A549 (cell line): ENCODE results near the gene GCDH. TPM values are rescaled to one million over a fixed set of nuclear protein-coding genes. Genes with fewer than 3 reads are reported as not detected.

ENCODE experiments used
- ATAC-seq, 2 experiments: fragments of 200-7000 bp in 1 of 2; fragments of >200 bp in 1 of 2; cut with Nextera tagmentation in 1 of 2; cut with Tn5 transposase in 1 of 2; 3 replicates each; pipeline versions ENCODE4 v1.8.0 to v1.9.1; 2018 to 2020; ENCODE audit warnings: mild to moderate bottlenecking in 1 of 2, moderate library complexity in 1 of 2
- CTCF ChIA-PET: fragments of 300-600 bp; sonication (Branson Sonifier 250); formaldehyde crosslinking; extraction: SDS; loops from one replicate; lab custom pipeline; 2021; ENCODE audit warnings: antibody characterized with exemption, inconsistent platforms; lab: Yijun Ruan, JAX
- POLR2A ChIA-PET: fragments of 350-600 bp; formaldehyde crosslinking; extraction: SDS; loops from one replicate; lab custom pipeline; 2021; ENCODE audit warnings: antibody characterized with exemption, inconsistent platforms; lab: Yijun Ruan, JAX
- DNase-seq, 2 experiments: peaks; one replicate each; pipeline versions ENCODE4 v3.0.0 to v3.0.0-alpha.2; 2011 to 2016; ENCODE audit warnings: low read depth in 1 of 2, low spot score in 1 of 2
- FAIRE-seq: peaks from 2 replicates; lab custom pipeline; 2011; peaks lifted over from hg19 to GRCh38; lab: Jason Lieb, UNC
- H3K27ac ChIP-seq, 2 experiments: fragments of >200 bp; sonication (Bioruptor Twin); formaldehyde crosslinking; 3 replicates each; pipeline ENCODE4 v1.5.1; 2016 to 2017
- H3K4me1 ChIP-seq: fragments of >200 bp; sonication (Bioruptor Twin); formaldehyde crosslinking; 3 replicates; pipeline ENCODE4 v1.6.1; 2016
- H3K4me2 ChIP-seq: fragments of >200 bp; sonication (Bioruptor Twin); formaldehyde crosslinking; 3 replicates; pipeline ENCODE4 v1.6.1; 2016
- H3K4me3 ChIP-seq: fragments of >200 bp; sonication (Bioruptor Twin); formaldehyde crosslinking; 3 replicates; pipeline ENCODE4 v1.5.1; 2016
- H3K9me3 ChIP-seq: fragments of >200 bp; sonication (Bioruptor Twin); formaldehyde crosslinking; 3 replicates; pipeline ENCODE4 v1.6.1; 2016
- BHLHE40 ChIP-seq: IDR thresholded peaks from 2 replicates; pipeline ENCODE4 v1.6.1; 2012; ENCODE audit warnings: low read depth, low read length, inconsistent platforms
- CBX2 ChIP-seq: fragments of 200-600 bp; sonication (generic); IDR thresholded peaks from 2 replicates; pipeline ENCODE4 v1.6.1; 2016; ENCODE audit warnings: low read depth, mild to moderate bottlenecking, borderline replicate concordance
- CHD4 ChIP-seq: fragments of 200-600 bp; sonication (generic); IDR thresholded peaks from 2 replicates; pipeline ENCODE4 v1.6.1; 2016; ENCODE audit warnings: antibody characterized with exemption, mild to moderate bottlenecking, borderline replicate concordance
- EP300 ChIP-seq, 2 experiments: fragments of >200 bp; sonication (Bioruptor Twin); formaldehyde crosslinking; IDR thresholded peaks; 2 replicates in 1 of 2; 3 replicates in 1 of 2; pipeline ENCODE4 v1.6.1; 2016 to 2017
- FOSB ChIP-seq: fragments of 250-450 bp; sonication (Bioruptor Pico); IDR thresholded peaks from 2 replicates; pipeline ENCODE4 v1.5.0; 2020; ENCODE audit warnings: mild to moderate bottlenecking, moderate library complexity
- FOSL2 ChIP-seq, 2 experiments: fragments of 450-650 bp in 1 of 2; fragments of >200 bp in 1 of 2; sonication (Bioruptor Twin) in 1 of 2; formaldehyde crosslinking; IDR thresholded peaks; 2 replicates each; pipeline versions ENCODE4 v1.5.0 to v1.6.1; 2016 to 2020; ENCODE audit warnings: mild to moderate bottlenecking in 1 of 2, moderate library complexity in 1 of 2
- GATA3 ChIP-seq: IDR thresholded peaks from 2 replicates; pipeline ENCODE4 v1.6.1; 2012; ENCODE audit warnings: borderline replicate concordance
- HDAC2 ChIP-seq: fragments of 200-600 bp; sonication (generic); IDR thresholded peaks from 2 replicates; pipeline ENCODE4 v1.6.1; 2016
- HEYL ChIP-seq: fragments of 250-450 bp; sonication (Bioruptor Pico); IDR thresholded peaks from 2 replicates; pipeline ENCODE4 v1.8.0; 2021; ENCODE audit warnings: mild to moderate bottlenecking, moderate library complexity
- KDM5A ChIP-seq: fragments of 200-600 bp; sonication (generic); IDR thresholded peaks from 2 replicates; pipeline ENCODE4 v1.6.1; 2016; ENCODE audit warnings: antibody characterized with exemption, mild to moderate bottlenecking
- MAFK ChIP-seq: fragments of 450-650 bp; IDR thresholded peaks from 2 replicates; pipeline ENCODE4 v1.6.1; 2014; ENCODE audit not compliant: partially characterized antibody
- MAZ ChIP-seq: fragments of 150-350 bp; IDR thresholded peaks from 2 replicates; pipeline ENCODE4 v1.6.1; 2014; ENCODE audit warnings: antibody characterized with exemption, low read depth, low read length, borderline replicate concordance
- NFE2L2 ChIP-seq: fragments of 150-350 bp; conservative IDR thresholded peaks from 2 replicates; pipeline ENCODE4 v1.6.1; 2014; ENCODE audit warnings: low read length
- NR3C1 ChIP-seq: fragments of >200 bp; sonication (Bioruptor Twin); formaldehyde crosslinking; IDR thresholded peaks from 3 replicates; pipeline ENCODE4 v1.6.1; 2017
- PHF8 ChIP-seq: fragments of 200-600 bp; sonication (generic); IDR thresholded peaks from 2 replicates; pipeline ENCODE4 v1.6.1; 2016; ENCODE audit warnings: low read depth, mild to moderate bottlenecking, antibody characterized with exemption, moderate library complexity, borderline replicate concordance
- POLR2A ChIP-seq: IDR thresholded peaks from 2 replicates; pipeline ENCODE4 v1.6.1; 2012; ENCODE audit warnings: mild to moderate bottlenecking, low read length
- RAD21 ChIP-seq, 2 experiments: fragments of >200 bp in 1 of 2; sonication (Bioruptor Twin) in 1 of 2; formaldehyde crosslinking in 1 of 2; IDR thresholded peaks in 1 of 2; conservative IDR thresholded peaks in 1 of 2; 2 replicates in 1 of 2; 3 replicates in 1 of 2; pipeline ENCODE4 v1.6.1; 2012 to 2018; ENCODE audit warnings: inconsistent platforms in 1 of 2
- RARB ChIP-seq: fragments of 250-450 bp; sonication (Bioruptor Pico); IDR thresholded peaks from 2 replicates; pipeline ENCODE4 v1.8.0; 2021; ENCODE audit warnings: mild to moderate bottlenecking, moderate library complexity
- RCOR1 ChIP-seq: fragments of 150-350 bp; IDR thresholded peaks from 2 replicates; pipeline ENCODE4 v1.6.1; 2014; ENCODE audit warnings: antibody characterized with exemption, low read length, low read depth
- SMC3 ChIP-seq: fragments of >200 bp; sonication (Bioruptor Twin); formaldehyde crosslinking; IDR thresholded peaks from 3 replicates; pipeline ENCODE4 v1.6.1; 2018; ENCODE audit warnings: inconsistent platforms
- SREBF2 ChIP-seq: fragments of 450-650 bp; IDR thresholded peaks from 2 replicates; pipeline ENCODE4 v1.6.1; 2014; ENCODE audit warnings: mild to moderate bottlenecking, moderate library complexity
- USF2 ChIP-seq: fragments of 450-650 bp; IDR thresholded peaks from 2 replicates; pipeline ENCODE4 v1.6.1; 2014; ENCODE audit warnings: antibody characterized with exemption
- ZC3H11A ChIP-seq: fragments of 450-650 bp; IDR thresholded peaks from 2 replicates; pipeline ENCODE4 v1.6.1; 2014; ENCODE audit warnings: antibody characterized with exemption, mild to moderate bottlenecking
- ZFP36 ChIP-seq: fragments of 450-650 bp; IDR thresholded peaks from 2 replicates; pipeline ENCODE4 v1.6.1; 2014; ENCODE audit warnings: borderline replicate concordance; ENCODE audit not compliant: partially characterized antibody
- WGBS: methylation state at CpG from one replicate; pipeline ENCODE4 v1.1.6; 2017; ENCODE audit errors: missing lambda C conversion rate; 5-methylcytosine and 5-hydroxymethylcytosine counted together
- polyA plus RNA-seq, 4 experiments: library from polyadenylated mRNA; depleted of rRNA in 3 of 4; stranded (reverse); fragments of >200 nt; fragmentation: RNase III in 1 of 4; extraction: RNeasy Plus Mini Kit Qiagen cat#74134 plus additional on column Dnase treatment in 1 of 4; gene quantifications; 2 replicates in 3 of 4; 3 replicates in 1 of 4; pipeline ENCODE4 v1.2.3, GENCODE V29; 2011 to 2017
- TF ChIP-seq, protein P1 (sequence below): fragments of 150-350 bp; IDR thresholded peaks from 2 replicates; pipeline ENCODE4 v1.6.1; 2014; ENCODE audit warnings: low read depth, mild to moderate bottlenecking, low read length
- TF ChIP-seq, protein P2 (sequence below): fragments of >200 bp; sonication (Bioruptor Twin); formaldehyde crosslinking; IDR thresholded peaks from 3 replicates; pipeline ENCODE4 v1.5.1; 2016
- TF ChIP-seq, protein P3 (sequence below): fragments of 250-450 bp; sonication (Bioruptor Pico); IDR thresholded peaks from 2 replicates; pipeline ENCODE4 v1.5.0; 2021; ENCODE audit warnings: mild to moderate bottlenecking, moderate library complexity, borderline replicate concordance

The GCDH gene
- polyA plus RNA-seq, 2 of the 4 experiments (the other 2 are of a cell fraction), result 8.8 to 15.2 TPM

GRCh38 chr19:12937093-12937926 is 46.4 kb downstream of the GCDH start:
- Histone ChIP-seq H3K9me3 (no peaks in the 10 kb centered on the region), H3K4me2 (peak overlapping the region; percentile 95), H3K27ac (peak overlapping the region; percentile 89 to 92), H3K4me3 (peak overlapping the region; percentile 100), H3K4me1 (peaks cover 25% of the 10 kb centered on the region)
- FAIRE-seq (no peak), DNase-seq (peak in 1 of 2 experiments; percentile 46), ATAC-seq (no peak)
- 27% methylated on average over 21 of the region's 23 CpGs for WGBS
- TF ChIP-seq BHLHE40 (0 out of 2 replicates have a peak, but pooled peaks have one; percentile 19), CBX2 (no peak), FOSB (CRISPR knock-in tag) (no peak), USF2 (peak; percentile 61), RCOR1 (no peak)
- ChIA-PET CTCF (interaction anchor here (0.7 to 1.4 kb wide), 3 partner anchors 10 to 28 kb away, joined by 4 to 5 read pairs (median 4); no protein-coding TSS in a partner anchor), POLR2A (interaction anchor here (1.0 kb wide), 1 partner anchor 9 kb away, joined by 3 read pairs; the partner anchor contains the start of gene RAD23A)

DNA sequence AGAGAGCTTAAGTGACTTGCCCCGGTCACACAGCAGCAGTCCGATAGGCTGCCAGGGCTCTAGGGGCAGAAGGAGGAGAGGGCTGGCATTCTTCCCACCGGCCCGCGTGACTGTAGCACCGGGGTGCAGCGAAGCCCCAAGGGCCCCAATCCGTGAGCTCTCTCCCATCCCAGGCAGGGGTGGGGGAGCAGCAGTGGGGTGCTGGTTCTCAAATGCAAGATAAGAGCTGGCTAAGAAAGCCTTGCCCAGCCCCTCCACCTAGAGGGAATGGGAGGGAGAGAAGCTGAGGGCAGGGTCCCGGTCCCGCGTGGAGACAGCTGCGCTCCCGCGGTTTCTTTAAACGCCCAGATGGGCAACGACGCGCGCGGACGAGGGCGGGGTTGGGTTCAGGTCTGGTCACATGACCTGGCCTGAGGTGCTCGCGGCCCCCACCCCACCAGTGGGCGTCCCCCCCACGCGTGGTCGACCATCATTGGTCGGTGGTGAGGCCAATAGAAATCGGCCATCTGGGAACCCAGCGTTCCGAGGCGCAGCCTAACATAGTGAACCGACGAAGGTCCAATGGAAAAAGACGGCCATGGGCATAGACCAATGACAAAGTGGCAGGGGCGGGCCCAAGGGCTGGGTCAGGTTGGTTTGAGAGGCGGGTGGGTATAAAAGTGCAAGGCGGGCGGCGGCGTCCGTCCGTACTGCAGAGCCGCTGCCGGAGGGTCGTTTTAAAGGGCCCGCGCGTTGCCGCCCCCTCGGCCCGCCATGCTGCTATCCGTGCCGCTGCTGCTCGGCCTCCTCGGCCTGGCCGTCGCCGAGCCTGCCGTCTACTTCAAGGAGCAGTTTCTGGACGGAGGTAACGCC is 47.2 kb downstream of the GCDH start, which contains the start of gene CALR:
CALR (plus strand) TSS at position 683 of the 852 bp plus-strand sequence; CDS start at position 754, 71 bp downstream.
- POLR2A ChIA-PET, result interaction anchor here (1.0 kb wide), 1 partner anchor 8 kb away, joined by 3 read pairs; the partner anchor contains the start of gene RAD23A
- WGBS, result 0% methylated on average over 2 of the region's 63 CpGs
- peak; percentile 86 to 95 for ATAC-seq
- TF ChIP-seq RARB (no peak), BHLHE40 (no peak), ZFP36 (peak; percentile 58), KDM5A (no peak), NFE2L2 (no peak), RAD21 (conservative IDR thresholded peaks at IDR 0.05 in 1 of 2, IDR thresholded peaks at IDR 0.05 in 1 of 2) (no peak), HDAC2 (0 out of 2 replicates have a peak, but pooled peaks have one; percentile 24), RCOR1 (no peak), GATA3 (no peak), SREBF2 (no peak), CHD4 (no peak), NR3C1 (no peak), MAFK (no peak), SMC3 (no peak), HEYL (CRISPR knock-in tag) (no peak), FOSL2 (IDR thresholded peaks at IDR 0.05) (no peak), FOSL2 (CRISPR knock-in tag; IDR thresholded peaks at IDR 0.05) (no peak), POLR2A (peak; percentile 93), PHF8 (peak; percentile 95), ZC3H11A (no peak), MAZ (peak; percentile 95), FOSB (CRISPR knock-in tag) (no peak), EP300 (IDR thresholded peaks at IDR 0.05) (no peak)
- TF ChIP-seq, protein P1, sequence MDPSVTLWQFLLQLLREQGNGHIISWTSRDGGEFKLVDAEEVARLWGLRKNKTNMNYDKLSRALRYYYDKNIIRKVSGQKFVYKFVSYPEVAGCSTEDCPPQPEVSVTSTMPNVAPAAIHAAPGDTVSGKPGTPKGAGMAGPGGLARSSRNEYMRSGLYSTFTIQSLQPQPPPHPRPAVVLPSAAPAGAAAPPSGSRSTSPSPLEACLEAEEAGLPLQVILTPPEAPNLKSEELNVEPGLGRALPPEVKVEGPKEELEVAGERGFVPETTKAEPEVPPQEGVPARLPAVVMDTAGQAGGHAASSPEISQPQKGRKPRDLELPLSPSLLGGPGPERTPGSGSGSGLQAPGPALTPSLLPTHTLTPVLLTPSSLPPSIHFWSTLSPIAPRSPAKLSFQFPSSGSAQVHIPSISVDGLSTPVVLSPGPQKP, result no peak
- TF ChIP-seq, protein P2, sequence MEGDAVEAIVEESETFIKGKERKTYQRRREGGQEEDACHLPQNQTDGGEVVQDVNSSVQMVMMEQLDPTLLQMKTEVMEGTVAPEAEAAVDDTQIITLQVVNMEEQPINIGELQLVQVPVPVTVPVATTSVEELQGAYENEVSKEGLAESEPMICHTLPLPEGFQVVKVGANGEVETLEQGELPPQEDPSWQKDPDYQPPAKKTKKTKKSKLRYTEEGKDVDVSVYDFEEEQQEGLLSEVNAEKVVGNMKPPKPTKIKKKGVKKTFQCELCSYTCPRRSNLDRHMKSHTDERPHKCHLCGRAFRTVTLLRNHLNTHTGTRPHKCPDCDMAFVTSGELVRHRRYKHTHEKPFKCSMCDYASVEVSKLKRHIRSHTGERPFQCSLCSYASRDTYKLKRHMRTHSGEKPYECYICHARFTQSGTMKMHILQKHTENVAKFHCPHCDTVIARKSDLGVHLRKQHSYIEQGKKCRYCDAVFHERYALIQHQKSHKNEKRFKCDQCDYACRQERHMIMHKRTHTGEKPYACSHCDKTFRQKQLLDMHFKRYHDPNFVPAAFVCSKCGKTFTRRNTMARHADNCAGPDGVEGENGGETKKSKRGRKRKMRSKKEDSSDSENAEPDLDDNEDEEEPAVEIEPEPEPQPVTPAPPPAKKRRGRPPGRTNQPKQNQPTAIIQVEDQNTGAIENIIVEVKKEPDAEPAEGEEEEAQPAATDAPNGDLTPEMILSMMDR, result no peak
- TF ChIP-seq, protein P3, sequence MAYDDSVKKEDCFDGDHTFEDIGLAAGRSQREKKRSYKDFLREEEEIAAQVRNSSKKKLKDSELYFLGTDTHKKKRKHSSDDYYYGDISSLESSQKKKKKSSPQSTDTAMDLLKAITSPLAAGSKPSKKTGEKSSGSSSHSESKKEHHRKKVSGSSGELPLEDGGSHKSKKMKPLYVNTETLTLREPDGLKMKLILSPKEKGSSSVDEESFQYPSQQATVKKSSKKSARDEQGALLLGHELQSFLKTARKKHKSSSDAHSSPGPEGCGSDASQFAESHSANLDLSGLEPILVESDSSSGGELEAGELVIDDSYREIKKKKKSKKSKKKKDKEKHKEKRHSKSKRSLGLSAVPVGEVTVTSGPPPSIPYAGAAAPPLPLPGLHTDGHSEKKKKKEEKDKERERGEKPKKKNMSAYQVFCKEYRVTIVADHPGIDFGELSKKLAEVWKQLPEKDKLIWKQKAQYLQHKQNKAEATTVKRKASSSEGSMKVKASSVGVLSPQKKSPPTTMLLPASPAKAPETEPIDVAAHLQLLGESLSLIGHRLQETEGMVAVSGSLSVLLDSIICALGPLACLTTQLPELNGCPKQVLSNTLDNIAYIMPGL (CRISPR knock-in tag), result no peak

More for the DNA sequence above, 47.2 kb downstream of the GCDH start, which contains the start of gene CALR:
- H3K4me3 ChIP-seq, result peak within 1 kb of the TSS; percentile 100
- H3K4me2 ChIP-seq, result peak within 1 kb of the TSS; percentile 99
- CTCF ChIA-PET, result interaction anchor here (0.7 to 1.4 kb wide), 4 partner anchors 10 to 28 kb away, joined by 3 to 5 read pairs (median 4); no protein-coding TSS in a partner anchor
- DNase-seq, result peak; percentile 96 to 98
- H3K4me1 ChIP-seq, result peaks cover 22% of the 10 kb centered on the region
- FAIRE-seq, result no peak
- no peaks in the 10 kb centered on the region for H3K9me3 ChIP-seq
- peak within 1 kb of the TSS; percentile 97 for H3K27ac ChIP-seq
